A673 (cell line): ENCODE results near the gene SHLD1.

Source experiments
- CTCF ChIP-seq: fragments of 300-800, 200-600 bp; sonication (generic); conservative IDR thresholded peaks from 2 replicates; pipeline ENCODE4 v1.5.1; 2017; ENCODE audit warnings: low read depth, mild to moderate bottlenecking, antibody characterized with exemption, low read length, moderate library complexity, mixed read lengths
- EZH2 ChIP-seq: fragments of 200-600 bp; sonication (generic); IDR thresholded peaks from 2 replicates; pipeline ENCODE4 v1.6.1; 2017; ENCODE audit warnings: borderline replicate concordance, low read depth, mild to moderate bottlenecking, mixed read lengths, antibody characterized with exemption, low read length; ENCODE audit not compliant: poor library complexity, severe bottlenecking

- TF ChIP-seq CTCF (no peak), EZH2 (no peak)
Observed at GRCh38 chr20:5787796-5788165, 37.6 kb downstream of the SHLD1 start.
